K562 (cell line): ENCODE data around the gene AKT1. TPM values are rescaled to one million over a fixed set of nuclear protein-coding genes. Genes with fewer than 3 reads are reported as not detected.
A peak's percentile ranks its signal among the peaks of the same experiment; 100 is the strongest.

Experiments used
- CCNT2 ChIP-seq: IDR thresholded peaks from 2 replicates; pipeline ENCODE4 v1.6.1; 2011; ENCODE audit warnings: borderline replicate concordance, low read depth, mild to moderate bottlenecking, moderate library complexity, mixed read lengths, low read length; ENCODE audit not compliant: insufficient read length; ENCODE audit errors: extremely low read depth
- ELF4 ChIP-seq: fragments of 450-650 bp; formaldehyde crosslinking; IDR thresholded peaks from 2 replicates; pipeline ENCODE4 v1.4.0; 2022; ENCODE audit warnings: missing genetic modification characterization
- ESRRA ChIP-seq: fragments of 450-650 bp; IDR thresholded peaks from 2 replicates; pipeline ENCODE4 v1.6.1; 2014; ENCODE audit warnings: low read depth, mild to moderate bottlenecking, moderate library complexity, borderline replicate concordance
- FOXA3 ChIP-seq, 2 experiments: fragments of 450-650 bp in 1 of 2; sonication (generic) in 1 of 2; formaldehyde crosslinking; IDR thresholded peaks in 1 of 2; conservative IDR thresholded peaks in 1 of 2; 2 replicates each; pipeline versions ENCODE4 v1.4.0 to v1.8.0; 2020 to 2022; ENCODE audit warnings: mild to moderate bottlenecking in 2 of 2, missing genetic modification reagents in 1 of 2
- KLF6 ChIP-seq: fragments of 250-450 bp; sonication (Bioruptor Pico); IDR thresholded peaks from 2 replicates; pipeline ENCODE4 v1.4.0; 2020; ENCODE audit warnings: mild to moderate bottlenecking, moderate library complexity, borderline replicate concordance
- L3MBTL2 ChIP-seq: fragments of 450-650 bp; IDR thresholded peaks from 2 replicates; pipeline ENCODE4 v1.6.1; 2016; ENCODE audit warnings: mild to moderate bottlenecking, moderate library complexity
- MAZ ChIP-seq, 2 experiments: fragments of 450-650 bp in 1 of 2; sonication (generic) in 1 of 2; formaldehyde crosslinking; IDR thresholded peaks in 1 of 2; conservative IDR thresholded peaks in 1 of 2; 2 replicates each; pipeline versions ENCODE4 v1.4.0 to v1.5.0; 2020; ENCODE audit warnings: mild to moderate bottlenecking in 1 of 2, missing genetic modification reagents in 1 of 2
- NCOA6 ChIP-seq: fragments of 450-650 bp; IDR thresholded peaks from 2 replicates; pipeline ENCODE4 v1.6.1; 2017; ENCODE audit warnings: mild to moderate bottlenecking
- NFRKB ChIP-seq: fragments of 450-650 bp; IDR thresholded peaks from 2 replicates; pipeline ENCODE4 v1.6.1; 2016; ENCODE audit warnings: low read depth
- NKRF ChIP-seq: fragments of 450-650 bp; IDR thresholded peaks from 2 replicates; pipeline ENCODE4 v1.6.1; 2016; ENCODE audit warnings: borderline replicate concordance
- SMARCA5 ChIP-seq: fragments of 450-650 bp; IDR thresholded peaks from 2 replicates; pipeline ENCODE4 v1.6.1; 2016
- ZBTB1 ChIP-seq: sonication (generic); formaldehyde crosslinking; IDR thresholded peaks from 2 replicates; pipeline ENCODE4 v1.8.1; 2023; ENCODE audit warnings: missing genetic modification reagents, low read depth, mild to moderate bottlenecking, borderline replicate concordance
- ZBTB11 ChIP-seq, 3 experiments: fragments of 200-800 bp in 1 of 3; fragments of 250-450 bp in 1 of 3; fragments of 450-650 bp in 1 of 3; sonication (Bioruptor Pico) in 1 of 3; sonication (Bioruptor generic) in 1 of 3; formaldehyde crosslinking in 1 of 3; IDR thresholded peaks; 2 replicates each; pipeline versions ENCODE4 v1.6.1 to v1.8.0; 2016 to 2022; ENCODE audit warnings: mild to moderate bottlenecking in 2 of 3, missing genetic modification characterization in 2 of 3, missing compliant biosample characterization in 1 of 3, moderate library complexity in 1 of 3
- ZKSCAN1 ChIP-seq: fragments of 150-350 bp; IDR thresholded peaks from 2 replicates; pipeline ENCODE4 v1.6.1; 2016; ENCODE audit warnings: low read depth, low read length
- ZNF146 ChIP-seq: IDR thresholded peaks from one replicate; pipeline ENCODE4 v1.6.1; 2018; ENCODE audit warnings: missing compliant biosample characterization; ENCODE audit not compliant: unreplicated experiment
- polyA plus RNA-seq, 8 experiments: library from polyadenylated mRNA; depleted of rRNA in 4 of 8; stranded (reverse) in 5 of 8; unstranded in 3 of 8; fragments of >200 nt; fragmentation: Nextera tagmentation in 2 of 8; fragmentation: Illumina TruSeq in 1 of 8; extraction: Ambion mirVana in 2 of 8; extraction: Trizol in 1 of 8; gene quantifications; 2 replicates each; pipeline versions ENCODE4 v1.2.1 to v1.2.3, GENCODE V29; 2011 to 2014; ENCODE audit warnings: inconsistent platforms in 1 of 8, missing spikeins in 1 of 8
- total RNA-seq, 7 experiments: library from RNA; depleted of rRNA in 6 of 7; stranded (reverse); fragments of >200 nt in 6 of 7; fragmentation: Illumina TruSeq in 2 of 7; extraction: Trizol in 2 of 7; gene quantifications; 2 replicates each; pipeline versions ENCODE4 v1.2.1 to v1.2.3, GENCODE V29; 2011 to 2021; ENCODE audit warnings: low replicate concordance in 1 of 7
- TF ChIP-seq, protein P1 (sequence below): sonication (generic); formaldehyde crosslinking; IDR thresholded peaks from 2 replicates; pipeline ENCODE4 v1.8.0; 2022; ENCODE audit warnings: mild to moderate bottlenecking, missing genetic modification reagents

Gene AKT1
- total and polyA plus RNA-seq, 9 of the 15 experiments (the other 6 are each of a cell fraction or from before 2014, with no cell fraction given) = 0.49 to 132 (median 75.1) TPM

GRCh38 chr14:104729176-104729834 lies 66.2 kb downstream of the AKT1 start (continued):
- peak; percentile 58 for TF ChIP-seq CCNT2
- TF ChIP-seq NCOA6 = peak; percentile 76; the same call in 1 of the 2 replicates
- TF ChIP-seq ZBTB11 (CRISPR knock-in tag; IDR thresholded peaks at IDR 0.05) = peak in 1 of 3 experiments; percentile 69; a peak in 2 of 6 replicates
- peak; percentile 60 to 75 for TF ChIP-seq MAZ (CRISPR knock-in tag; conservative IDR thresholded peaks at IDR 0.05 in 1 of 2, IDR thresholded peaks at IDR 0.05 in 1 of 2)
- peak; percentile 95 for TF ChIP-seq L3MBTL2
- TF ChIP-seq SMARCA5 = peak; percentile 70; the same call in 1 of the 2 replicates
- TF ChIP-seq ZKSCAN1 = 0 out of 2 replicates have a peak, but pooled peaks have one; percentile 31
- peak; percentile 78 for TF ChIP-seq ESRRA
- peak; percentile 30; the same call in 1 of the 2 replicates for TF ChIP-seq ZBTB1 (CRISPR knock-in tag)
- peak; percentile 82; the same call in 1 of the 2 replicates for TF ChIP-seq NFRKB
- peak; percentile 55; the same call in 1 of the 2 replicates for TF ChIP-seq KLF6 (CRISPR knock-in tag)
- TF ChIP-seq, protein P1, sequence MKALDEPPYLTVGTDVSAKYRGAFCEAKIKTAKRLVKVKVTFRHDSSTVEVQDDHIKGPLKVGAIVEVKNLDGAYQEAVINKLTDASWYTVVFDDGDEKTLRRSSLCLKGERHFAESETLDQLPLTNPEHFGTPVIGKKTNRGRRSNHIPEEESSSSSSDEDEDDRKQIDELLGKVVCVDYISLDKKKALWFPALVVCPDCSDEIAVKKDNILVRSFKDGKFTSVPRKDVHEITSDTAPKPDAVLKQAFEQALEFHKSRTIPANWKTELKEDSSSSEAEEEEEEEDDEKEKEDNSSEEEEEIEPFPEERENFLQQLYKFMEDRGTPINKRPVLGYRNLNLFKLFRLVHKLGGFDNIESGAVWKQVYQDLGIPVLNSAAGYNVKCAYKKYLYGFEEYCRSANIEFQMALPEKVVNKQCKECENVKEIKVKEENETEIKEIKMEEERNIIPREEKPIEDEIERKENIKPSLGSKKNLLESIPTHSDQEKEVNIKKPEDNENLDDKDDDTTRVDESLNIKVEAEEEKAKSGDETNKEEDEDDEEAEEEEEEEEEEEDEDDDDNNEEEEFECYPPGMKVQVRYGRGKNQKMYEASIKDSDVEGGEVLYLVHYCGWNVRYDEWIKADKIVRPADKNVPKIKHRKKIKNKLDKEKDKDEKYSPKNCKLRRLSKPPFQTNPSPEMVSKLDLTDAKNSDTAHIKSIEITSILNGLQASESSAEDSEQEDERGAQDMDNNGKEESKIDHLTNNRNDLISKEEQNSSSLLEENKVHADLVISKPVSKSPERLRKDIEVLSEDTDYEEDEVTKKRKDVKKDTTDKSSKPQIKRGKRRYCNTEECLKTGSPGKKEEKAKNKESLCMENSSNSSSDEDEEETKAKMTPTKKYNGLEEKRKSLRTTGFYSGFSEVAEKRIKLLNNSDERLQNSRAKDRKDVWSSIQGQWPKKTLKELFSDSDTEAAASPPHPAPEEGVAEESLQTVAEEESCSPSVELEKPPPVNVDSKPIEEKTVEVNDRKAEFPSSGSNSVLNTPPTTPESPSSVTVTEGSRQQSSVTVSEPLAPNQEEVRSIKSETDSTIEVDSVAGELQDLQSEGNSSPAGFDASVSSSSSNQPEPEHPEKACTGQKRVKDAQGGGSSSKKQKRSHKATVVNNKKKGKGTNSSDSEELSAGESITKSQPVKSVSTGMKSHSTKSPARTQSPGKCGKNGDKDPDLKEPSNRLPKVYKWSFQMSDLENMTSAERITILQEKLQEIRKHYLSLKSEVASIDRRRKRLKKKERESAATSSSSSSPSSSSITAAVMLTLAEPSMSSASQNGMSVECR (CRISPR knock-in tag) = peak; percentile 86
- peak in 1 of 2 experiments; percentile 74; a peak in 1 of 4 replicates for TF ChIP-seq FOXA3 (CRISPR knock-in tag; conservative IDR thresholded peaks at IDR 0.05 in 1 of 2, IDR thresholded peaks at IDR 0.05 in 1 of 2)
- TF ChIP-seq ELF4 = 0 out of 2 replicates have a peak, but pooled peaks have one; percentile 10
- TF ChIP-seq ZNF146 (CRISPR knock-in tag) = peak; percentile 7
- TF ChIP-seq NKRF = peak; percentile 79
